GM18517 (cell line): Measurements from ENCODE around the gene MMP24OS.
A peak's percentile ranks its signal among the peaks of the same experiment; 100 is the strongest.
"Not testable (repeated sequence)": the region's sequence is repeated elsewhere in the genome, so short reads cannot be mapped to it uniquely, and the experiment has no call there.

ENCODE experiments used
- ATAC-seq: cut with Tn5 transposase; IDR thresholded peaks from one replicate; pipeline ENCODE4 v1.9.1; 2021; ENCODE audit warnings: mild to moderate bottlenecking, moderate library complexity; ENCODE audit not compliant: unreplicated experiment

The MMP24OS gene

GRCh38 chr20:35277531-35278395 lies at the start of gene MMP24OS:
MMP24OS (minus strand) TSS chr20:35278122; CDS start chr20:35277929, 193 bp downstream.
- peak; percentile 62 for ATAC-seq

- ATAC-seq, result no peak
Observed at GRCh38 chr20:35327074-35327976, 49.4 kb upstream of the MMP24OS start.

GRCh38 chr20:35326740-35327073 lies 48.8 kb upstream of the MMP24OS start:
- ATAC-seq, result no peak

- no peak for ATAC-seq
Observed at GRCh38 chr20:35326021-35326739, 48.3 kb upstream of the MMP24OS start.

- no peak for ATAC-seq
Observed at GRCh38 chr20:35325401-35325800, 47.5 kb upstream of the MMP24OS start.

GRCh38 chr20:35320396-35321126 lies 42.6 kb upstream of the MMP24OS start:
- no peak for ATAC-seq

GRCh38 chr20:35319871-35320197 lies 41.9 kb upstream of the MMP24OS start:
- no peak for ATAC-seq

GRCh38 chr20:35319192-35319870 lies 41.4 kb upstream of the MMP24OS start:
- no peak for ATAC-seq

- no peak for ATAC-seq
Observed at GRCh38 chr20:35318502-35319157, 40.7 kb upstream of the MMP24OS start.

- no peak for ATAC-seq
Observed at GRCh38 chr20:35317416-35318210, 39.7 kb upstream of the MMP24OS start.

- no peak for ATAC-seq
Observed at GRCh38 chr20:35316086-35316485, 38.2 kb upstream of the MMP24OS start.

GRCh38 chr20:35315632-35316020 lies 37.7 kb upstream of the MMP24OS start:
- not testable (repeated sequence) for ATAC-seq

- no peak for ATAC-seq
Observed at GRCh38 chr20:35314816-35315631, 37.1 kb upstream of the MMP24OS start.

GRCh38 chr20:35312318-35312717 lies 34.4 kb upstream of the MMP24OS start:
- no peak for ATAC-seq

- ATAC-seq, result no peak
Observed at GRCh38 chr20:35311822-35312221, 33.9 kb upstream of the MMP24OS start.

- no peak for ATAC-seq
Observed at GRCh38 chr20:35311409-35311808, 33.5 kb upstream of the MMP24OS start.

GRCh38 chr20:35307666-35308653 lies 30.0 kb upstream of the MMP24OS start:
- no peak for ATAC-seq
